ENCODE results near the gene ZNF624. TPM values are rescaled to one million over a fixed set of nuclear protein-coding genes. Genes with fewer than 3 reads are reported as not detected.
"Not testable (repeated sequence)": the region's sequence is repeated elsewhere in the genome, so short reads cannot be mapped to it uniquely, and the experiment has no call there.

The ZNF624 gene
- total RNA-seq, 2 donors from 2014 or later, result 3.5 to 8.7 TPM

DNA sequence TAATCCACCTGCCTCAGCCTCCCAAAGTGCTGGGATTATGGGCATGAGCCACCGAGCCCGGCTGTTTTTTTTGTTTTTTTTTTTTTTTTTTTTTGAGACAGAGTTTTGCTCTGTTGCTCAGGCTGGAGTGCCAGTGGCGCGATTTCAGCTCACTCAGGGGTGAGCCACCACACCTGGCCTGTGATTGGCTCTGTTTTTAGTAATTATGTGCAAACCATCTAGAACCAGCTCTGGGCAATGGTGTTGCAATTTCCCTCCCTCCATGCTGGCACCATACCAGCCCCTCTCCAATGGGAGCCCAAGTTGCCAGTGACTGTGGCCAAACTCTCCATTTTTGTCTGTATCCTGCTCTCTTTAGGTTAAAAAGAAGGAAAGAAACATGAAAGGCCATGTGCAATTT is 32.4 kb upstream of the ZNF624 start:
- H3K4me3 Mint-ChIP-seq; DNase-seq; H3K4me3 ChIP-seq (ENCODE audit: low read length): not testable (repeated sequence)

DNA sequence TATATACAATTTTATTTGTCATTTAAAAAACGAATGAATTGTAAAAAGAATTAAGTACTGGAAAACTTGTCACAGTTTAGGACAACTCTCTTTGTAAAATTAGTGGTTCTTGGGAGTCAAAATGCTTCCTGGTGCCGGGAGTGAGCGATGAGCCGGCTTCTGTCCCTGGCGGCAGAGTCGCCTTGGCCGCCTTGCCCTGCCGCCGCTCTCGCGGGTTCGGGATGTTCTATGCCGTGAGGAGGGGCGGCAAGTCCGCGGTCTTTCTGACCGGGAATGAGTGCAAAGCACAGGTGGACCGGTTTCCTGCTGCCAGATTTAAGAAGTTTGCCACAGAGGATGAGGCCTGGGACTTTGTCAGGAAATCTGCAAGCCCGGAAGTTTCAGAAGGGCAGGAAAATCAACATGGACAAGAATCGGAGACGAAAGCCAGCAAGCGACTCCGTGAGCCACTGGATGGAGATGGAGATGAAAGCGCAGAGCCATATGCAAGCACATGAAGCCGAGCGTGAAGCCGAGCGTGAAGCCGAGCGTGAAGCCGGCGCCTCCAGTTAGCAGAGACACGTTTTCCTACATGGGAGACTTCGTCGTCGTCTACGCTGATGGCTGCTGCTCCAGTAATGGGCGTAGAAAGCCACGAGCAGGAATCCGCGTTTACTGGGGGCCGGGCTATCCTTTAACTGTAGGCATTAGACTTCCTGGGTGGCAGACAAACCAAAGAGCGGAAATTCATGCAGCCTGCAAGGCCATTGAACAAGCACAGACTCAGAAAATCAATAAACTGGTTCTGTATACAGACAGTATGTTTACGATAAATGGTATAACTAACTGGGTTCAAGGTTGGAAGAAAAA is 29.9 kb upstream of the ZNF624 start:
- WGBS, 2 experiments (ENCODE audit: insufficient coverage in 1 of 2, insufficient read length in 1 of 2), result 89 to 95% methylated on average over 40 to 44 of the region's 44 CpGs
- not testable (repeated sequence) for H3K9ac ChIP-seq (ENCODE audit: extremely low read depth, low read length, poor library complexity, severe bottlenecking); H3K9me3 ChIP-seq (ENCODE audit: control insufficient read depth, low read length); H3K4me3 ChIP-seq (ENCODE audit: low read length); H3K4me1 Mint-ChIP-seq; H3K36me3 Mint-ChIP-seq (ENCODE audit: low read depth); H3K4me1 ChIP-seq (ENCODE audit: control insufficient read depth, insufficient read depth, low read length); H3K36me3 ChIP-seq (ENCODE audit: control insufficient read depth, insufficient read depth, low read length); H3K27ac Mint-ChIP-seq; H3K27ac ChIP-seq (ENCODE audit: low read depth, low read length); H3K27me3 ChIP-seq (ENCODE audit: control insufficient read depth, insufficient read depth, low read length, poor library complexity, severe bottlenecking); H3K9me3 Mint-ChIP-seq
- peaks cover 19% of the 10 kb centered on the region for H3K27me3 Mint-ChIP-seq (ENCODE audit: insufficient read depth)
- peak overlapping the region; percentile 39 for H3K4me3 Mint-ChIP-seq
- DNase-seq, result peak; percentile 70

More for the DNA sequence above, 32.4 kb upstream of the ZNF624 start:
- H3K27ac Mint-ChIP-seq; H3K36me3 Mint-ChIP-seq (ENCODE audit: low read depth); H3K9ac ChIP-seq (ENCODE audit: extremely low read depth, low read length, poor library complexity, severe bottlenecking); H3K4me1 ChIP-seq (ENCODE audit: control insufficient read depth, insufficient read depth, low read length); H3K27me3 ChIP-seq (ENCODE audit: control insufficient read depth, insufficient read depth, low read length, poor library complexity, severe bottlenecking); H3K4me1 Mint-ChIP-seq; H3K36me3 ChIP-seq (ENCODE audit: control insufficient read depth, insufficient read depth, low read length); H3K9me3 ChIP-seq (ENCODE audit: control insufficient read depth, low read length); H3K27ac ChIP-seq (ENCODE audit: low read depth, low read length): not testable (repeated sequence)
- 100% methylated on average over 2 of the region's 4 CpGs; no CpG with 5 or more reads in 1 of the 2 experiments for WGBS, 2 experiments (ENCODE audit: insufficient coverage in 1 of 2, insufficient read length in 1 of 2)
- Mint-ChIP-seq H3K27me3 (ENCODE audit: insufficient read depth) (peaks cover 21% of the 10 kb centered on the region), H3K9me3 (peaks cover 14% of the 10 kb centered on the region)

DNA sequence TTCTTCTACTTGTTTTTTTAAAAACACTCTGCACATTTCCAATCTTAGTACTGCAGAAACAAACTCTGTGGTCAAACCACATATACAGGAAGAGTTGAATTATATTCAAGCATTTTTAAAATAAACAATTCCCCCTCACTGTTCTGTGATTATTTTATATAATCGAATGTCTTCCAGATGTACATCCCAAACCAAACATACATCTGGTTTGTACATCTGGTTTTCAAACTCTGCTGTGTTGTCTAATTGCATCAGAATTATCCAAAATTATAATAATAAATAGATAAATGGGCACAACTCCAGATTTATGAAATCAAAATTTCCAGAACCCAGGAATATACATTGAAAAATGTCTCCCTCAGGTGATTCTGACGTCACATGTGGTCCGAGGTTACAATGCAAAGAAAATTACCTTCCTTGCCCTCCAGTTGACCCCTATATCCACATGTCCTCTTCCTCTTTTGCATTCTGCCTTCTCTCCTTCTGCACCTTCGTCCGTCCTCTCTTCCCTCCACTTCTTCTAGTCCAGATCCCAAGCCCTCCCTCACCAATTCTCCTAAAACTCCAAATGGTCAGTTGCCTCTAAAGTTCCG is 23.1 kb upstream of the ZNF624 start:
- DNase-seq, result no peak
- Mint-ChIP-seq H3K27me3 (ENCODE audit: insufficient read depth) (no peaks in the 10 kb centered on the region), H3K4me3 (no peak overlapping the region), H3K27ac (no peak overlapping the region), H3K9me3 (no peaks in the 10 kb centered on the region), H3K36me3 (ENCODE audit: low read depth) (no peaks in the 10 kb centered on the region), H3K4me1 (no peaks in the 10 kb centered on the region)
- Histone ChIP-seq H3K4me1 (ENCODE audit: control insufficient read depth, insufficient read depth, low read length) (no peaks in the 10 kb centered on the region), H3K27ac (ENCODE audit: low read depth, low read length) (no peak overlapping the region), H3K9ac (ENCODE audit: extremely low read depth, low read length, poor library complexity, severe bottlenecking) (no peak overlapping the region), H3K36me3 (ENCODE audit: control insufficient read depth, insufficient read depth, low read length) (no peaks in the 10 kb centered on the region), H3K9me3 (ENCODE audit: control insufficient read depth, low read length) (no peaks in the 10 kb centered on the region), H3K4me3 (ENCODE audit: low read length) (no peak overlapping the region), H3K27me3 (ENCODE audit: control insufficient read depth, insufficient read depth, low read length, poor library complexity, severe bottlenecking) (no peaks in the 10 kb centered on the region)
- TF ChIP-seq, protein P1, sequence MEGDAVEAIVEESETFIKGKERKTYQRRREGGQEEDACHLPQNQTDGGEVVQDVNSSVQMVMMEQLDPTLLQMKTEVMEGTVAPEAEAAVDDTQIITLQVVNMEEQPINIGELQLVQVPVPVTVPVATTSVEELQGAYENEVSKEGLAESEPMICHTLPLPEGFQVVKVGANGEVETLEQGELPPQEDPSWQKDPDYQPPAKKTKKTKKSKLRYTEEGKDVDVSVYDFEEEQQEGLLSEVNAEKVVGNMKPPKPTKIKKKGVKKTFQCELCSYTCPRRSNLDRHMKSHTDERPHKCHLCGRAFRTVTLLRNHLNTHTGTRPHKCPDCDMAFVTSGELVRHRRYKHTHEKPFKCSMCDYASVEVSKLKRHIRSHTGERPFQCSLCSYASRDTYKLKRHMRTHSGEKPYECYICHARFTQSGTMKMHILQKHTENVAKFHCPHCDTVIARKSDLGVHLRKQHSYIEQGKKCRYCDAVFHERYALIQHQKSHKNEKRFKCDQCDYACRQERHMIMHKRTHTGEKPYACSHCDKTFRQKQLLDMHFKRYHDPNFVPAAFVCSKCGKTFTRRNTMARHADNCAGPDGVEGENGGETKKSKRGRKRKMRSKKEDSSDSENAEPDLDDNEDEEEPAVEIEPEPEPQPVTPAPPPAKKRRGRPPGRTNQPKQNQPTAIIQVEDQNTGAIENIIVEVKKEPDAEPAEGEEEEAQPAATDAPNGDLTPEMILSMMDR (conservative IDR thresholded peaks at IDR 0.05), result no peak
- WGBS, 2 experiments (ENCODE audit: insufficient coverage in 1 of 2, insufficient read length in 1 of 2), result 92% methylated on average over 4 to 6 of the region's 6 CpGs

DNA sequence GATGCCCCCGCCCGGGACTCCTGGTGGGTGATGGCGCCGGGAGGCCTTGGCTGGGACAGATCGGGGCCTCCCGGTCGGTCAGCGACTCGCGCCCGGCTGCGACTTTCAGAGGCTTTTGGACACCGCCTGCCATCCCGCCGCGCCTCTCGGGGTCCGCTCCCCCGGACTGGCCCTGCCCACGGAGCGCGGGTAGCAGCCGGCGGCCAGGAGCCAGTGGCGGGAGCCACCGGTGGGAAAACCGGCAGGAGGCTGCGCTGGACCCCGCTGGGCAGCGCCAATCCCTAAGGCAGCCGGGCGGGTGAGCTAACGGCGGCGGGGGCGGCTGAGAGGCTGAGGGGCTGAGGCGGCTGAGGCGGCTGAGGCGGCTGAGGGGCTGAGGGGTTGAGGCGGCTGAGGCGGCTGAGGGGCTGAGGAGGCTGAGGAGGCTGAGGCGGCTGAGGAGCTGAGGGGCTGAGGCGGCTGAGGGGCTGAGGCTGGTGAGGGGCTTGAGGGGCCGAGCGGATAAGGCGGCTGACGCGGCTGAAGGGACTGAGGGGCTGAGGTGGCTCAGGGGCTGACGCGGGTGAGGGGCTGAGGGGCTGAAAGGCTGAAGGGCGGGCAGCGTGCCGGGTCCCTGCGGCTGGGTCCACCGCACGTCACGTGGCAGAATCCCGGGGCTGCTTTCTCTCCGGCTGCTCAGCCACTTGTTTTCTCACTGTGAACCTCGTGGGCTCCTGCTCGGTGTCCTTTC is 13.4 kb upstream of the ZNF624 start:
- not testable (repeated sequence) for H3K9me3 ChIP-seq (ENCODE audit: control insufficient read depth, low read length); H3K36me3 ChIP-seq (ENCODE audit: control insufficient read depth, insufficient read depth, low read length); H3K4me3 ChIP-seq (ENCODE audit: low read length); H3K9ac ChIP-seq (ENCODE audit: extremely low read depth, low read length, poor library complexity, severe bottlenecking); H3K4me1 Mint-ChIP-seq; H3K9me3 Mint-ChIP-seq; H3K4me1 ChIP-seq (ENCODE audit: control insufficient read depth, insufficient read depth, low read length); H3K27ac Mint-ChIP-seq; H3K36me3 Mint-ChIP-seq (ENCODE audit: low read depth); H3K27ac ChIP-seq (ENCODE audit: low read depth, low read length)
- H3K27me3 Mint-ChIP-seq (ENCODE audit: insufficient read depth), result peaks cover 45% of the 10 kb centered on the region
- H3K27me3 ChIP-seq (ENCODE audit: control insufficient read depth, insufficient read depth, low read length, poor library complexity, severe bottlenecking), result peaks cover 27% of the 10 kb centered on the region
- WGBS, 2 experiments (ENCODE audit: insufficient coverage in 1 of 2, insufficient read length in 1 of 2), result 0 to 11% methylated on average over 1 to 58 of the region's 61 CpGs
- peak; percentile 87 for DNase-seq
- peak overlapping the region; percentile 49 for H3K4me3 Mint-ChIP-seq

DNA sequence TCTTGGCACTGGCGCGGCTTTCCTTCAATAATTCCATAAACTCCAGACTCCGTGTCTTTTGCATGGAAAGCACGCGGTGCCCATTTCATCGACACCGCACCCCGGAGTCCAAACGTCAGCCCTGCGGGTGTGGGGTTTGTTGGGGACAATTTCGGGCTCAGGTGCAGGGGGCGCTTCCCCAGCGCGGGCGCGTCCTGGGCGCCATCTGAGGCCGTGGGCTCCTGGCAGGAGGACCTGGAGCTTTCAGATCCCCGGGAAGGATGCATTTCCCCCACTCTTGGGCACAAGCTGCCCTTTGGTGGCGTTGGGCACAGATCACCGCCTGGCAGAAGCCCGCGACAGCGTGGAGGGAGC is 12.9 kb upstream of the ZNF624 start:
- not testable (repeated sequence) for H3K27ac ChIP-seq (ENCODE audit: low read depth, low read length); H3K27ac Mint-ChIP-seq; H3K4me1 Mint-ChIP-seq; H3K4me3 ChIP-seq (ENCODE audit: low read length); H3K36me3 ChIP-seq (ENCODE audit: control insufficient read depth, insufficient read depth, low read length); H3K36me3 Mint-ChIP-seq (ENCODE audit: low read depth); H3K9me3 Mint-ChIP-seq; H3K9ac ChIP-seq (ENCODE audit: extremely low read depth, low read length, poor library complexity, severe bottlenecking); H3K4me1 ChIP-seq (ENCODE audit: control insufficient read depth, insufficient read depth, low read length); H3K9me3 ChIP-seq (ENCODE audit: control insufficient read depth, low read length); DNase-seq
- H3K27me3 Mint-ChIP-seq (ENCODE audit: insufficient read depth), result peaks cover 45% of the 10 kb centered on the region
- H3K27me3 ChIP-seq (ENCODE audit: control insufficient read depth, insufficient read depth, low read length, poor library complexity, severe bottlenecking), result peaks cover 27% of the 10 kb centered on the region
- H3K4me3 Mint-ChIP-seq, result peak overlapping the region; percentile 49
- 73% methylated on average over 14 to 22 of the region's 24 CpGs for WGBS, 2 experiments (ENCODE audit: insufficient coverage in 1 of 2, insufficient read length in 1 of 2)

Data from endodermal cell (in vitro differentiated cells).